SU-DHL-6 (cell line): ENCODE data around the gene LRWD1.
"Not testable (repeated sequence)": the region's sequence is repeated elsewhere in the genome, so short reads cannot be mapped to it uniquely, and the experiment has no call there.

Experiments used
- H2AFZ ChIP-seq: fragments of 200-600 bp; sonication (generic); 2 replicates; pipeline ENCODE4 v1.6.1; 2014; ENCODE audit warnings: low read depth, mild to moderate bottlenecking, moderate library complexity, mixed read lengths, antibody characterized with exemption, low read length; ENCODE audit not compliant: severe bottlenecking
- H3F3A ChIP-seq: fragments of 200-600 bp; shearing (Covaris generic); 2 replicates; pipeline ENCODE4 v1.6.0; 2016; ENCODE audit warnings: antibody characterized with exemption, mild to moderate bottlenecking; ENCODE audit not compliant: insufficient read depth
- H3K27ac ChIP-seq: fragments of 200-600 bp; sonication (generic); 2 replicates; pipeline ENCODE4 v1.5.1; 2016; ENCODE audit warnings: low read depth, mild to moderate bottlenecking, low read length, moderate library complexity, mixed read lengths
- H3K27me3 ChIP-seq: fragments of 200-600 bp; sonication (generic), shearing (Covaris generic); 2 replicates; pipeline ENCODE4 v1.6.0; 2014; ENCODE audit warnings: mild to moderate bottlenecking, low read length
- H3K36me3 ChIP-seq: fragments of 200-600 bp; sonication (generic); 2 replicates; pipeline ENCODE4 v1.6.1; 2014; ENCODE audit warnings: mild to moderate bottlenecking, low read length, mixed read lengths
- H3K4me2 ChIP-seq: fragments of 300-600, 200-600 bp; shearing (Covaris generic), sonication (generic); 2 replicates; pipeline ENCODE4 v1.6.0; 2014; ENCODE audit warnings: low read length, low read depth, mild to moderate bottlenecking; ENCODE audit not compliant: poor library complexity, severe bottlenecking
- H3K4me3 ChIP-seq: fragments of 200-600 bp; sonication (generic); 2 replicates; pipeline ENCODE4 v1.5.1; 2014; ENCODE audit warnings: antibody characterized with exemption, low read length, mild to moderate bottlenecking, mixed read lengths; ENCODE audit not compliant: insufficient read depth, poor library complexity, severe bottlenecking
- H3K79me2 ChIP-seq: fragments of 200-600 bp; sonication (generic); 2 replicates; pipeline ENCODE4 v1.6.1; 2014; ENCODE audit warnings: mild to moderate bottlenecking, low read length, moderate library complexity; ENCODE audit not compliant: insufficient read depth
- H3K9ac ChIP-seq: fragments of 200-600 bp; sonication (generic); 2 replicates; pipeline ENCODE4 v1.7.0; 2014; ENCODE audit warnings: mild to moderate bottlenecking, low read length
- H3K9me2 ChIP-seq: fragments of 200-600 bp; sonication (generic); replicated peaks from 2 replicates; pipeline ENCODE4 v1.6.1; 2014; ENCODE audit warnings: low read length; ENCODE audit not compliant: insufficient read depth
- H3K9me3 ChIP-seq: fragments of 200-600 bp; sonication (generic); 2 replicates; pipeline ENCODE4 v1.6.1; 2014; ENCODE audit warnings: low read length, mixed read lengths; ENCODE audit not compliant: insufficient read depth
- H4K20me1 ChIP-seq: fragments of 200-600 bp; sonication (generic); 2 replicates; pipeline ENCODE4 v1.6.1; 2014; ENCODE audit warnings: low read depth, mild to moderate bottlenecking, antibody characterized with exemption, low read length, moderate library complexity, mixed read lengths

LRWD1 gene

GRCh38 chr7:102478314-102479208 is 13.8 kb downstream of the LRWD1 start, which contains the start of gene POLR2J:
Gene POLR2J, minus strand, starts transcription at chr7:102478922. Its CDS starts 62 bp downstream, at chr7:102478860.
- peak within 1 kb of the TSS; percentile 48; the same call in 1 of the 2 replicates for H3K9ac ChIP-seq
- H3K79me2 ChIP-seq, H3K9me3 ChIP-seq, H4K20me1 ChIP-seq, H3F3A ChIP-seq, H3K36me3 ChIP-seq, H2AFZ ChIP-seq, H3K9me2 ChIP-seq, H3K27me3 ChIP-seq, H3K27ac ChIP-seq, H3K4me2 ChIP-seq: not testable (repeated sequence)
- peak within 1 kb of the TSS; percentile 38 for H3K4me3 ChIP-seq

DNA sequence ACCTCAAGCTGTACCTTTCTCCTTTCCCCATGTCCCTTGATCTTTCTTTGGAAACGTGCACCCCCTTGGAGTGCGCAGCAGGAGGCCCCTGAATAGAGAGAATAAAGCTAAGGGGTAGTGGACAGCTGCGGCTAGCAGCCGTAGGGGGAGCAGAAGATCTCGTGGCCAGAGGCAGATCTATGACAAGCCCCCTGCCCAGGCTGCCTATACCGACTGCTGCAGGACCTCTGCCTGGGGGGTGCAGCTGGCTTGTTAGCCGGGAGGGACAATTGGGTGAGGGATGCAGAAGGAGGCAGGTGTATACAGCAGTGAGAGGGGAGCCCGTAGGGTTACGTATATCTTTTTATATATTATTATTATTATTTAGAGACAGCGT is 14.4 kb downstream of the LRWD1 start:
- H3K36me3 ChIP-seq, H3K79me2 ChIP-seq, H3K4me2 ChIP-seq, H3K9ac ChIP-seq, H4K20me1 ChIP-seq, H3K4me3 ChIP-seq, H3K9me2 ChIP-seq, H3K9me3 ChIP-seq, H2AFZ ChIP-seq, H3K27ac ChIP-seq, H3K27me3 ChIP-seq, H3F3A ChIP-seq: not testable (repeated sequence)

- H3K9me2 ChIP-seq, H3K4me3 ChIP-seq, H3K9me3 ChIP-seq: not testable (repeated sequence)
These were observed 15.3 kb downstream of the LRWD1 start for GRCh38 chr7:102479982-102480637.

DNA sequence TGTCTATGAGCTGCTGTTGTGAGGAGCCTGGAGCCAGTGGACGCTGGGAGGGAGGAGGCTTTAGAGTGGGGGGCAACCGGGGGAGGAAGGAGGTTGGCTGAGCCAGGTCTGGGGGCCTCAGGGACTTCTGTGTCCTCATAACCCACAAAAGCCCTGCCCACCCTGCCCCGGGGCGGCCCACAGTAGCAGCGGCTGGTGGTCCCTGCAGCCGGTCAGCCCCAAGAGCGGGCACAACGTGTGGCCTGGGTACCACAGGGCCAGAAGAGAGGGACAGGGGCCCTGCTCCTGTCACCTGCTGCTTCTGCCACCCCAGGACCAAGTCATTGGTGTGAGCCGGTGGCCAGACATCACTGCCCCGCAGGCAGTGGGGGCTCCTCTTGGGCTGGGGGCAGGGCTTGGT is 17.2 kb downstream of the LRWD1 start:
- not testable (repeated sequence) for H3K4me3 ChIP-seq, H3K4me2 ChIP-seq, H3K9ac ChIP-seq, H2AFZ ChIP-seq, H3K9me2 ChIP-seq, H3K9me3 ChIP-seq, H3F3A ChIP-seq, H3K79me2 ChIP-seq, H3K27ac ChIP-seq, H4K20me1 ChIP-seq, H3K27me3 ChIP-seq, H3K36me3 ChIP-seq

More at GRCh38 chr7:102479982-102480637, 15.3 kb downstream of the LRWD1 start:
- H3K9ac ChIP-seq, H3K4me2 ChIP-seq, H4K20me1 ChIP-seq, H3K36me3 ChIP-seq, H3K79me2 ChIP-seq, H3F3A ChIP-seq, H3K27me3 ChIP-seq, H2AFZ ChIP-seq, H3K27ac ChIP-seq: not testable (repeated sequence)

DNA sequence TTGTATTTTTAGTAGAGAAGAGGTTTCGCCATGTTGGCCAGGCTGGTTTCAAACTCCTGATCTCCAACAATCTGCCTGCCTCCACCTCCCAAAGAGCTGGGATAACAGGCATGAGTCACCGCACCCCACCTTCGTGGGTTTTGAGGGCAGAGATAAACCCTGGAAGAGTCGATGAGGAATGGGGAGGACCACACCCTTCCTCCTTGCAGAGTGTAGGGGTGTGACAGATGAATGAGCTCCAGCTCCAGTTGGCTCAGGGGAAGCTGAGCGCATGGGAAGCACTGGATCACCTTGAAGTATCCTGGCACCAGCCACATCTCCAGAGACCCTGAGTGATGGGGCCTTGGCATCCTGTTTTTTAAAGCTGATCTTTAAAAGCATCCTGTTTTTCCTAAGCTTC is 19.5 kb downstream of the LRWD1 start:
- not testable (repeated sequence) for H3K9me2 ChIP-seq, H3K27me3 ChIP-seq, H3F3A ChIP-seq, H3K79me2 ChIP-seq, H3K36me3 ChIP-seq, H3K9ac ChIP-seq, H2AFZ ChIP-seq, H3K4me2 ChIP-seq, H3K4me3 ChIP-seq, H3K27ac ChIP-seq, H4K20me1 ChIP-seq, H3K9me3 ChIP-seq

DNA sequence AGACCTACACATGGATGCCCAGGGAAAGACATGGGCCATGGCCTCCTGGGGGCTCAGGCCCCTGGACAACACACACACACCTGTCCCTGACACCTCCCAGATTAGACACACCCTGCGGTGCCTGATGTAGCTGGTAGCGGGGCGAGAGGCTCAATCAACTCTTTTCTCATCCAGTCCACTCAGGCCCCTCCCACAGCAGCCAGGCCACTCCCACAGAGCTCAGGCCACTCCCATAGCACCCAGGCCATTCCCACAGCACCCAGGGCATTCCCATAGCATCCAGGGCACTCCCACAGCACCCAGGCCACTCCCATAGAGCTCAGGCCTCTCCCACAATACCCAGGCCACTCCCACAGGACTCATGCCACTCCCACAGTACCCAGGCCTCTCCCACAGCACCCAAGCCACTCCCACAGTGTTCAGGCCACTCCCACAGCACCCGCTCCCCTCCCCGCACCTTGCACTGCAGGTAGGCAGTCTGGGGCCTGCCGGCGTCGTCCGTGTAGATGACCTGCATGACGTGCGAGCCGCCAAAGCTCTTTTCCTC is 25.8 kb downstream of the LRWD1 start:
- H3K27me3 ChIP-seq, H3K79me2 ChIP-seq, H3F3A ChIP-seq, H3K9ac ChIP-seq, H3K4me3 ChIP-seq, H3K9me3 ChIP-seq, H3K36me3 ChIP-seq, H3K9me2 ChIP-seq, H2AFZ ChIP-seq, H3K27ac ChIP-seq, H4K20me1 ChIP-seq, H3K4me2 ChIP-seq: not testable (repeated sequence)

GRCh38 chr7:102493220-102493935 is 28.6 kb downstream of the LRWD1 start:
- not testable (repeated sequence) for H2AFZ ChIP-seq, H4K20me1 ChIP-seq, H3K9me3 ChIP-seq, H3K4me2 ChIP-seq, H3K9me2 ChIP-seq, H3K27me3 ChIP-seq, H3K79me2 ChIP-seq, H3K36me3 ChIP-seq, H3K9ac ChIP-seq, H3F3A ChIP-seq, H3K4me3 ChIP-seq, H3K27ac ChIP-seq
